GM12878 (cell line): Measurements from ENCODE around the gene CCDC186. TPM values are rescaled to one million over a fixed set of nuclear protein-coding genes. Genes with fewer than 3 reads are reported as not detected.

Source experiments
- ATAC-seq: fragments of 200-7000 bp; cut with Tn5 transposase; 3 replicates; pipeline ENCODE4 v1.9.1; 2020; ENCODE audit warnings: mild to moderate bottlenecking, moderate library complexity
- BruUV-seq: library from RNA; stranded (reverse); fragments of 400-500 nt; replicated peaks from 2 replicates; lab custom pipeline; 2021; lab: Mats Ljungman, UMichigan
- CTCF ChIA-PET: fragments of 300-600 bp; sonication (Branson Sonifier 250); formaldehyde crosslinking; extraction: SDS; loops from one replicate; lab custom pipeline; 2021; ENCODE audit warnings: inconsistent platforms; lab: Yijun Ruan, JAX
- POLR2A ChIA-PET: fragments of 350-600 bp; formaldehyde crosslinking; extraction: SDS; loops from one replicate; lab custom pipeline; 2021; ENCODE audit warnings: inconsistent platforms; lab: Charles Lee
- RAD21 ChIA-PET: fragments of 300-600 bp; sonication (Branson Sonifier 250); formaldehyde crosslinking; loops from one replicate; lab custom pipeline; 2023; ENCODE audit warnings: antibody characterized with exemption; ENCODE audit not compliant: unreplicated experiment; lab: Charles Lee
- SMC1A ChIA-PET: fragments of 300-600 bp; sonication (Branson Sonifier 250); formaldehyde crosslinking; loops from one replicate; lab custom pipeline; 2023; ENCODE audit not compliant: unreplicated experiment, uncharacterized antibody; lab: Charles Lee
- DNase-seq: peaks from one replicate; pipeline ENCODE4 v3.0.0-alpha.2; 2011; ENCODE audit warnings: low read depth, low spot score
- FAIRE-seq: peaks from 3 replicates; lab custom pipeline; 2011; peaks lifted over from hg19 to GRCh38; lab: Jason Lieb, UNC
- H2AFZ ChIP-seq: 2 replicates; pipeline ENCODE4 v1.6.0; 2011; ENCODE audit warnings: low read depth, low read length, control low read depth; ENCODE audit not compliant: control insufficient read depth
- H3K27ac ChIP-seq: 2 replicates; pipeline ENCODE4 v1.5.1; 2011; ENCODE audit warnings: control low read depth; ENCODE audit not compliant: control insufficient read depth, insufficient read depth
- H3K27me3 ChIP-seq, 2 experiments: replicated peaks in 1 of 2; 2 replicates each; pipeline versions ENCODE4 v1.6.0 to v1.6.1; 2011; ENCODE audit warnings: low read length in 1 of 2; ENCODE audit not compliant: control insufficient read depth in 2 of 2, insufficient read depth in 2 of 2
- H3K36me3 ChIP-seq, 2 experiments: 2 replicates each; pipeline ENCODE4 v1.5.1; 2011; ENCODE audit warnings: low read length in 1 of 2; ENCODE audit not compliant: control insufficient read depth in 2 of 2, insufficient read depth in 2 of 2
- H3K4me1 ChIP-seq: 2 replicates; pipeline ENCODE4 v1.6.1; 2011; ENCODE audit warnings: mild to moderate bottlenecking, low read length, moderate library complexity, mixed read lengths; ENCODE audit not compliant: control insufficient read depth, insufficient read depth
- H3K4me2 ChIP-seq: 2 replicates; pipeline ENCODE4 v1.6.0; 2011; ENCODE audit warnings: control low read depth; ENCODE audit not compliant: control insufficient read depth, insufficient read depth
- H3K4me3 ChIP-seq: fragments of 200-600 bp; sonication (generic); 2 replicates; pipeline ENCODE4 v1.5.1; 2016
- H3K79me2 ChIP-seq: 2 replicates; pipeline ENCODE4 v1.6.0; 2011; ENCODE audit warnings: low read length; ENCODE audit not compliant: control insufficient read depth, insufficient read depth
- H3K9ac ChIP-seq: 2 replicates; pipeline ENCODE4 v1.8.0; 2011; ENCODE audit warnings: low read length, control low read depth, mixed read lengths; ENCODE audit not compliant: control insufficient read depth, insufficient read depth
- H3K9me3 ChIP-seq: replicated peaks from 3 replicates; pipeline ENCODE4 v1.5.1; 2011; ENCODE audit warnings: mild to moderate bottlenecking, low read length; ENCODE audit not compliant: control insufficient read depth, insufficient read depth
- H4K20me1 ChIP-seq: 2 replicates; pipeline ENCODE4 v1.6.0; 2011; ENCODE audit not compliant: control insufficient read depth, insufficient read depth
- CBX3 ChIP-seq: fragments of 200-600 bp; sonication (generic); IDR thresholded peaks from 2 replicates; pipeline ENCODE4 v1.6.1; 2016; ENCODE audit warnings: low read depth, borderline replicate concordance
- CUX1 ChIP-seq: IDR thresholded peaks from 2 replicates; pipeline ENCODE4 v1.6.1; 2012; ENCODE audit warnings: improper control_type of control experiment, low read depth, low read length; ENCODE audit not compliant: insufficient replicate concordance
- GABPA ChIP-seq: IDR thresholded peaks from 2 replicates; pipeline ENCODE4 v1.6.1; 2014; ENCODE audit warnings: antibody characterized with exemption, low read depth, mild to moderate bottlenecking, inconsistent platforms
- GATAD2B ChIP-seq: fragments of 450-650 bp; conservative IDR thresholded peaks from 2 replicates; pipeline ENCODE4 v1.6.1; 2017; ENCODE audit warnings: low read depth, mild to moderate bottlenecking, moderate library complexity
- MTA3 ChIP-seq: IDR thresholded peaks from 2 replicates; pipeline ENCODE4 v1.6.1; 2012; ENCODE audit warnings: low read length, inconsistent platforms, borderline replicate concordance
- NR2F1 ChIP-seq: fragments of 450-650 bp; conservative IDR thresholded peaks from 2 replicates; pipeline ENCODE4 v1.6.1; 2017; ENCODE audit warnings: mild to moderate bottlenecking
- SIN3A ChIP-seq: IDR thresholded peaks from 2 replicates; pipeline ENCODE4 v1.6.1; 2012; ENCODE audit warnings: low read depth, low read length, improper control_type of control experiment
- ZNF217 ChIP-seq: fragments of 450-650 bp; IDR thresholded peaks from 2 replicates; pipeline ENCODE4 v1.6.1; 2017; ENCODE audit warnings: antibody characterized with exemption, mild to moderate bottlenecking
- WGBS: methylation state at CpG from one replicate; pipeline ENCODE4 v1.1.6; 2016; ENCODE audit warnings: low lambda C conversion rate; ENCODE audit not compliant: insufficient replicate concordance, insufficient coverage; ENCODE audit errors: missing lambda C conversion rate; 5-methylcytosine and 5-hydroxymethylcytosine counted together
- in situ Hi-C: fragments of 300-500 bp; cut with MboI; formaldehyde crosslinking; loops from 9 replicates; pipeline ENCODE4 v1.14.3; 2018; ENCODE audit warnings: mixed read lengths
- intact Hi-C: fragments of 100-400 bp; cut with micrococcal nuclease; formaldehyde crosslinking; loops from one replicate; pipeline ENCODE4 v1.14.2; 2022; ENCODE audit not compliant: unreplicated experiment
- microRNA counts: library from miRNA; unstranded; fragments of <30 nt; microRNA quantifications from one replicate; lab custom pipeline; 2016
- polyA plus RNA-seq, 11 experiments: library from polyadenylated mRNA; depleted of rRNA in 4 of 11; unstranded in 6 of 11; stranded (reverse) in 5 of 11; fragments of >200 nt; fragmentation: Nextera tagmentation in 4 of 11; fragmentation: Illumina TruSeq in 1 of 11; extraction: Ambion mirVana in 4 of 11; extraction: Trizol in 1 of 11; gene quantifications; 1 replicate in 1 of 11; 2 replicates in 10 of 11; pipeline versions ENCODE4 v1.2.1 to v1.2.3, GENCODE V29; 2011 to 2016; ENCODE audit warnings: inconsistent platforms in 2 of 11, missing spikeins in 2 of 11, low read depth in 1 of 11
- small RNA-seq: library from RNA; depleted of rRNA; stranded (forward); fragments of <200 nt; gene quantifications from one replicate; pipeline ENCODE3, GENCODE V24; 2014
- total RNA-seq, 4 experiments: library from RNA; depleted of rRNA in 3 of 4; stranded (reverse); fragments of >200 nt in 3 of 4; fragmentation: Illumina TruSeq in 1 of 4; extraction: Trizol in 1 of 4; gene quantifications; 2 replicates each; pipeline versions ENCODE4 v1.2.1 to v1.2.3, GENCODE V29; 2013 to 2021

The CCDC186 gene
- total and polyA plus RNA-seq, 10 of the 15 experiments (the other 5 are each of a cell fraction or from before 2014, with no cell fraction given): 3.5 to 13.1 (median 7.3) TPM

GRCh38 chr10:114071178-114071577 is 102.8 kb downstream of the CCDC186 start:
- Histone ChIP-seq H3K27ac (no peak overlapping the region), H3K79me2 (no peaks in the 10 kb centered on the region), H2AFZ (no peak overlapping the region; the same call in 1 of the 2 replicates), H3K4me1 (peaks cover 11% of the 10 kb centered on the region), H3K9ac (no peak overlapping the region), H3K4me2 (no peak overlapping the region), H3K9me3 (peaks cover 1% of the 10 kb centered on the region; the same call in 2 of the 3 replicates), H4K20me1 (no peaks in the 10 kb centered on the region), H3K27me3 (no peaks in the 10 kb centered on the region), H3K36me3 (no peaks in the 10 kb centered on the region), H3K4me3 (no peak overlapping the region)
- 60% methylated on average over 4 of the region's 4 CpGs for WGBS
- no peak for ATAC-seq
- intact Hi-C loops (no loop called here), in situ Hi-C loops (no loop called here)
- ChIA-PET RAD21 (interaction anchor here (0.9 to 1.6 kb wide), 3 partner anchors 10 to 47 kb away, joined by 4 to 6 read pairs (median 4); no protein-coding TSS in a partner anchor), SMC1A (interaction anchor here (0.8 to 1.9 kb wide), 7 partner anchors 10 to 193 kb away, joined by 3 to 11 read pairs (median 5); no protein-coding TSS in a partner anchor), CTCF (interaction anchor here (0.9 to 2.0 kb wide), 4 partner anchors 11 to 198 kb away, joined by 3 to 5 read pairs (median 3); no protein-coding TSS in a partner anchor), POLR2A (interaction anchor here (1.0 to 1.2 kb wide), 3 partner anchors 25 to 214 kb away, joined by 3 to 5 read pairs (median 3); no protein-coding TSS in a partner anchor)
- BruUV-seq: no TSS peak
- no peak for FAIRE-seq
- DNase-seq: no peak
- TF ChIP-seq MTA3 (no peak), CUX1 (no peak), ZNF217 (no peak), NR2F1 (no peak), CBX3 (no peak), GATAD2B (no peak), SIN3A (no peak), GABPA (no peak)
- TF ChIP-seq, all 136 proteins: peak for 0

MicroRNAs within 50 kb of the gene (microRNA counts, 767-probe panel; counts per million panel counts)
- microRNA hsa-miR-2110 (lab: Ali Mortazavi, UCI): 784 counts per million, percentile 18 among the panel's probes with 10 or more counts

Small RNA genes lying within 50 kb of the gene (small RNA-seq; reads per million reads assigned to genes)
- gene RF02277 (not detected), gene RNU6-709P (not detected)

Other genes with a start within 250 kb of the CCDC186 start
- 2.7 and 2.9 TPM in 2 replicates for gene ADRB1, start 130.3 kb downstream of the CCDC186 start, total RNA-seq (2014; rRNA removed)
- gene ADRB1, start 130.3 kb downstream of the CCDC186 start, total RNA-seq (2014; rRNA removed; fragmentation: Illumina TruSeq; extraction: Trizol): 1.2 and 1.3 TPM in 2 replicates
- gene ADRB1, start 130.3 kb downstream of the CCDC186 start, total RNA-seq (2021): 3.9 and 4.5 TPM in 2 replicates
- 0.23 and 0.26 TPM in 2 replicates for gene ADRB1, start 130.3 kb downstream of the CCDC186 start, polyA plus RNA-seq (2011; rRNA removed)
- gene ADRB1, start 130.3 kb downstream of the CCDC186 start, polyA plus RNA-seq (2014; fragmentation: Illumina TruSeq; extraction: Trizol): 1.0 and 1.8 TPM in 2 replicates
- 1 to 10 TPM in 1 of 2 experiments, under 1 TPM in 1; 0.99 to 2.8 TPM for gene ADRB1, start 130.3 kb downstream of the CCDC186 start, polyA plus RNA-seq (2014; fragmentation: Nextera tagmentation; extraction: Ambion mirVana)
- 2.2 and 2.5 TPM in 2 replicates for gene ADRB1, start 130.3 kb downstream of the CCDC186 start, polyA plus RNA-seq (2014; rRNA removed)
- gene ADRB1, start 130.3 kb downstream of the CCDC186 start, polyA plus RNA-seq (2016; fragmentation: Nextera tagmentation; extraction: Ambion mirVana): under 1 TPM; 0.39 to 0.92 TPM
- gene TDRD1, start 5.2 kb upstream of the CCDC186 start, total RNA-seq (2014; rRNA removed): not detected in 2 replicates
- not detected in 2 replicates for gene TDRD1, start 5.2 kb upstream of the CCDC186 start, total RNA-seq (2014; rRNA removed; fragmentation: Illumina TruSeq; extraction: Trizol)
- not detected in 2 replicates for gene TDRD1, start 5.2 kb upstream of the CCDC186 start, total RNA-seq (2021)
- gene TDRD1, start 5.2 kb upstream of the CCDC186 start, polyA plus RNA-seq (2011; rRNA removed): not detected in 2 replicates
- 0.04 TPM in 1 of 2 replicates, not detected in the other for gene TDRD1, start 5.2 kb upstream of the CCDC186 start, polyA plus RNA-seq (2014; fragmentation: Illumina TruSeq; extraction: Trizol)
- not detected for gene TDRD1, start 5.2 kb upstream of the CCDC186 start, polyA plus RNA-seq (2014; fragmentation: Nextera tagmentation; extraction: Ambion mirVana)
- 0.03 TPM in 1 of 2 replicates, not detected in the other for gene TDRD1, start 5.2 kb upstream of the CCDC186 start, polyA plus RNA-seq (2014; rRNA removed)
- not detected for gene TDRD1, start 5.2 kb upstream of the CCDC186 start, polyA plus RNA-seq (2016; fragmentation: Nextera tagmentation; extraction: Ambion mirVana)
- not detected in 2 replicates for gene VWA2, start 65.1 kb upstream of the CCDC186 start, total RNA-seq (2014; rRNA removed)
- not detected in 2 replicates for gene VWA2, start 65.1 kb upstream of the CCDC186 start, total RNA-seq (2014; rRNA removed; fragmentation: Illumina TruSeq; extraction: Trizol)
- not detected in 2 replicates for gene VWA2, start 65.1 kb upstream of the CCDC186 start, total RNA-seq (2021)
- gene VWA2, start 65.1 kb upstream of the CCDC186 start, polyA plus RNA-seq (2011; rRNA removed): 0.03 TPM in 1 of 2 replicates, not detected in the other
- gene VWA2, start 65.1 kb upstream of the CCDC186 start, polyA plus RNA-seq (2014; fragmentation: Illumina TruSeq; extraction: Trizol): not detected in 2 replicates
- not detected for gene VWA2, start 65.1 kb upstream of the CCDC186 start, polyA plus RNA-seq (2014; fragmentation: Nextera tagmentation; extraction: Ambion mirVana)
- gene VWA2, start 65.1 kb upstream of the CCDC186 start, polyA plus RNA-seq (2014; rRNA removed): not detected in 2 replicates
- not detected for gene VWA2, start 65.1 kb upstream of the CCDC186 start, polyA plus RNA-seq (2016; fragmentation: Nextera tagmentation; extraction: Ambion mirVana)
- gene AFAP1L2, start 230.3 kb upstream of the CCDC186 start, total RNA-seq (2014; rRNA removed): 0.71 and 1.1 TPM in 2 replicates
- gene AFAP1L2, start 230.3 kb upstream of the CCDC186 start, total RNA-seq (2014; rRNA removed; fragmentation: Illumina TruSeq; extraction: Trizol): 0.27 and 0.32 TPM in 2 replicates
- 0.37 and 0.49 TPM in 2 replicates for gene AFAP1L2, start 230.3 kb upstream of the CCDC186 start, total RNA-seq (2021)
- gene AFAP1L2, start 230.3 kb upstream of the CCDC186 start, polyA plus RNA-seq (2011; rRNA removed): 2.7 and 4.0 TPM in 2 replicates
- gene AFAP1L2, start 230.3 kb upstream of the CCDC186 start, polyA plus RNA-seq (2014; fragmentation: Illumina TruSeq; extraction: Trizol): 0.32 and 0.43 TPM in 2 replicates
- gene AFAP1L2, start 230.3 kb upstream of the CCDC186 start, polyA plus RNA-seq (2014; fragmentation: Nextera tagmentation; extraction: Ambion mirVana): under 1 TPM; 0.03 to 0.07 TPM
- gene AFAP1L2, start 230.3 kb upstream of the CCDC186 start, polyA plus RNA-seq (2014; rRNA removed): 0.41 and 0.76 TPM in 2 replicates
- under 1 TPM; 0.31 to 0.37 TPM for gene AFAP1L2, start 230.3 kb upstream of the CCDC186 start, polyA plus RNA-seq (2016; fragmentation: Nextera tagmentation; extraction: Ambion mirVana)